Hematopoietic multipotent progenitor cell treated with erythropoietin and hydrocortisone succinate and interleukin-3 and kit ligand, for 8 days (in vitro differentiated cells): ENCODE measurements around the gene KRT6B.
"Not testable (repeated sequence)": the region's sequence is repeated elsewhere in the genome, so short reads cannot be mapped to it uniquely, and the experiment has no call there.

Experiments
- DNase-seq: peaks from one replicate; pipeline ENCODE4 v3.0.0-alpha.2; 2015

KRT6B gene

GRCh38 chr12:52452101-52452500 lies at the start of gene KRT6B:
Gene KRT6B (minus strand): TSS chr12:52452146. CDS start chr12:52452078, 68 bp downstream.
- DNase-seq = no peak

- no peak for DNase-seq
These were observed 49.5 kb upstream of the KRT6B start for GRCh38 chr12:52501490-52501889.

DNA sequence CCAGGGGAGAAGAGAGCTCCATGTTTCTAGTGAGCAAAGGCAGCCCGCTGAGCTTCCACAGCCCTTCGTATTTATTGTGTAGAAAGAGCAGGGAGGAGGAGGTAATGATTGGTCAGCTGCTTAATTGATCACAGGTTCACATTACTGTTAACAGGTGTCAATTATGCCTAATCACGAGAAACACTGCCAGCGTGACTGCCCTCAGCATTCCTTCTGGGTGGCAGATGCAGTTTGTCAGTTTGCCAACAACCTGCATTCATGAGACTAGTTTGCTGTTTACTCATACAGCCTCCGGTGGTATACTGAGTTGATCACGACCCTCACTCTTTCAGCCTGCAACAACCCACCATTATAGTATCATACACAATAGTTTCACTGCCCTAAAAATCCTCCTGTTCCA lies 48.6 kb upstream of the KRT6B start:
- not testable (repeated sequence) for DNase-seq

- no peak for DNase-seq
These were observed 48.0 kb upstream of the KRT6B start for GRCh38 chr12:52499806-52500560.

- DNase-seq = no peak
These were observed 47.0 kb upstream of the KRT6B start for GRCh38 chr12:52498946-52499345.

DNA sequence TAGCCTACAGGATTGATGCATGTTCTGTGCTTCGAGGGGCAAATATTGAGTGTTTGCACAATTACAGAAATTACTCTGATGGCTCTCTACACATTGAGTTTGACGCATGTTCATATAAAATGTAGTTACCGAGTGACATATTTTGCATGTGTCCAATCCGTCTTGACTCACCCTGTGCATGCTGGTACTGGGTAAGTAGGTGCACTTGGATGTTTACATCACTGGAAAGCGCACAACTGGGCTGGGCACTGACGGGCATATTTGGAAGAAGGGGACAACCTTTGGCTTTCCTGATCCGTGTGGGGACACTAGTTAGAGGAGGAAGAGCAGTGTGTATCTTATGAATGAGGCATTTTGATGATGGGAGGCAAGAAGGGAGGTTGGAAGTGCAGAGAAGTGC lies 46.0 kb upstream of the KRT6B start:
- no peak for DNase-seq

- no peak for DNase-seq
These were observed 44.7 kb upstream of the KRT6B start for GRCh38 chr12:52496590-52497071.

DNA sequence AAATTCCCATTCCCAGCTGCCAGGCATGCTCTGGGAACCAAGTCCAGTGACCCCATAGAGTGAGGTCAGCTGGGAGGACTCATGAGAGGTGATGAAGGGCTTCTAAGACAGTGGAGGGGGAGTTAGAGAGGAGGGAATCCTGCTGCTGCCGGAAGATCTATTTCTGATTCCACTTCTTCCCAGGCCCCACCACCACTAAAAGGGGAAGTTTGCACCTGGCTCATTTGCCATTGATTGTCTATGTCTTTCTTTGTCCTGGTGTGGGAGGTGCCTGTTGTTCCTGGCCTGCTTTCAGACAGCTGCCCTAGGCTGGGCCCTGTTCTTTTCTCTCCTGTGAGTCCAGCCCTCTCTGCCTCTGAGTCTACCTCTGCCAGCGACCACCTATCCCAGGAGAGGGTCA lies 44.1 kb upstream of the KRT6B start:
- DNase-seq = no peak

- DNase-seq = no peak
These were observed 43.4 kb upstream of the KRT6B start for GRCh38 chr12:52495389-52495788.

GRCh38 chr12:52494518-52494917 lies 42.6 kb upstream of the KRT6B start:
- no peak for DNase-seq

DNA sequence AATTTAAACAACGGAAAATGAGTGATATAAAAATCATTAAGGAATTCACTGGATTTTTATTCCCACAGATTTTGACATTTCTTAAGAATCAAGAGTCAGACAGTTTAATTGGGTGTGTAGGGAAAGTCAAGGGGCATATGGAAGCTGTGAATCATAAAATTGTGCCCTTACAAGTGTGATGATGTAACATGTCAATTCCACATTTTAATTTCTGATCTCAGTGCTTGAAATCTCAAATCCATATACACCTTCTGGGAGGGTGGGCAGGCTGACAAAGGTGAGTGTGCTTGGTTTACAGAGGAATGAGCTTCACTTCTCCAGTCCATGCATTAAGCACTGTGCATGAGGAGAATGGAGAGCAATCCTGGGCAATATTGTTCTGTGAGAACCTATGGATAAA lies 42.2 kb upstream of the KRT6B start:
- DNase-seq = no peak

DNA sequence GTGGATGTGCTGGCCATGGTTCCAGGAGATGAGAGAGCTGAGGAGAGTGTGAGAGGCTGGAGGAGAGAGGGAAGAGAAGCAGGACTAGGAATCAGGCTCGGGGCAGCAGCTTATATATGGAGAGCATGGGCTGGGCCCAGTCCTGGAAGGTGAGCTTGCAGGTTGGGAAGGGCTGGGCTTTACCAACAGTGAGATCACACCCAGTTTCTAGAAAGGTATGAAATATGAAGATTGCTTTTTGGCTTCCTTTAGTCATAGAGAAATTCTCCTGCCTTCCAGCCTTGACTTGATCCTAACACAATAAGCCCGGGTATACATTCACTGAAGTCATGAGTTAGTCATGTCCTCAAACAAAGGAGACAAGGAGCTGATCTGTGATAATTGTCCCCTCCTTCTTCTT lies 41.2 kb upstream of the KRT6B start, which contains the start of gene KRT6A:
KRT6A (minus strand) TSS at position 86 of the 400 bp plus-strand sequence; CDS start at position 17, 69 bp downstream.
- no peak for DNase-seq

DNA sequence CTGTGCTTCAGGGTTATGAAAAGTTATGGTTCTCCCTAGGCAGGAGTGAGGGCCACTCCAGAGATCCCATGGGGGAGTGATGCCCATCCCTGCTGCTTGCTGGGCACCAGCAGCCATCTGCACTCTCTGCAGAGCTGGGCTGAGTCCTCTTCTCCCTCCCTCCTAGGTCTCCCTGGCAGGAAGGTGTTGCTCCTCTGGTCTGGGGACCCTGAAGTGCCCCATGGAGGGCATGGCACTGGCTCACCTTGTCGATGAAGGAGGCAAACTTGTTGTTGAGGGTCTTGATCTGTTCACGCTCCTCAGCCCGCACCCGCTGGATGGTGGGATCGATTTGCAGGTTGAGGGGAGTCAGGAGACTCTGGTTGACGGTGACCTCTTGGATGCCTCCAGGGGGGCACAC lies 40.5 kb upstream of the KRT6B start:
- not testable (repeated sequence) for DNase-seq

GRCh38 chr12:52491495-52491894 lies 39.5 kb upstream of the KRT6B start:
- DNase-seq = not testable (repeated sequence)

- no peak for DNase-seq
These were observed 36.8 kb upstream of the KRT6B start for GRCh38 chr12:52488736-52489135.

DNA sequence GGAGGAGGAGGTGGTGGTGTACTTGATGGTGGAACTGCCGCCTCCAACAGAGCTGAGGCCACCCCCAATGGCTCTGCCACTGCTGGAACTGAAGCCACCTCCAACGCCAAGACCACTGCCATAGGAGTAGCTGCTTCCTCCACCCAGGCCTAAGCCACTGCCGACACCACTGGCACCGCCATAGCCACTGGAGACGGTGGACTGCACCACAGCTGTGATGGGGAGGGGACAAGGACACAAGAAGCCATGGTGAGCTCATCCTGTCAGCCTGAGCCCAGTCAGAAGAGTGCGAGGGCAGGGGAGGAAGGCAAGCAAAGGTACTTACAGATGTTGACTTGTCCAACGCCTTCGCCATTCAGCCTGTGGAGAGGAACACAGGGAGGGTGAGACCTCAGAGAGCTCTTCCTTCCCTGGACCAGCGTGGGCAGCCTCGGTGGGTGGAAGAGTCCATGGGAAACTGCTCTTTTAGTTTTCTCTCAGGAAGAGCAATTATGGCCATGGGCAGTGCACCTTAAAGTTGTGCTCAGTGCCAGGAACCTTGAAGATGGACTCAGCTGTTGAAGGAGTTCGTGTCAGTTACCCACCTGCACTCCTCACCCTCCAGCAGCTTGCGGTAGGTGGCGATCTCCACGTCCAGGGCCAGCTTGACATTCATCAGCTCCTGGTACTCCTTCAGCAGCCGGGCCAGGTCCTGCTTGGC lies 35.9 kb upstream of the KRT6B start:
- DNase-seq = not testable (repeated sequence)

- no peak for DNase-seq
These were observed 35.3 kb upstream of the KRT6B start for GRCh38 chr12:52487211-52487610.

- no peak for DNase-seq
These were observed 34.5 kb upstream of the KRT6B start for GRCh38 chr12:52486166-52487105.

DNA sequence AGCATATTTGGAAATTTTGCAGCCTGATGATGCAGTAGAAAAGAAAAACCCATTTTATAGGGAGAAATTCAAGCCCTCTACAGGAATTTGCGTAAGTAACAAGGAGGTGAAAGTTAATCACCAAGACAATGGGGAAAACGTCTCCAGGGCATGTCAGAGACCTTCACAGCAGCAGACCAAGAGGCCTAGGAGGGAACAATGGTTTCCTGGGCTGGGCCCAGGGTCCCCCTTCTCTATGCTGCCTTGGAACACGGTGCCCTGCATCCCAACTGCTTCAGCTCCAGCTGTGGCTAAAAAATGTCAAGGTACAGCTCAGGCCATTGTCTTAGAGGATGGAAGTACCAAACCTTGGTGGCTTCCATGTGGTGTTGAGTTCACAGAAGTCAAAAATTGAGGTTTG lies 28.1 kb upstream of the KRT6B start:
- DNase-seq = no peak

- DNase-seq = no peak
These were observed 25.7 kb upstream of the KRT6B start for GRCh38 chr12:52477651-52478050.

GRCh38 chr12:52474212-52474611 lies 22.3 kb upstream of the KRT6B start:
- no peak for DNase-seq

GRCh38 chr12:52473768-52474167 lies 21.8 kb upstream of the KRT6B start, which contains the start of gene KRT6C:
Gene KRT6C (minus strand): TSS chr12:52473805. CDS start chr12:52473737, 68 bp downstream.
- no peak for DNase-seq

- DNase-seq = no peak
These were observed 17.9 kb upstream of the KRT6B start for GRCh38 chr12:52469853-52470252.
